ENCODE measurements around the gene DFFB. TPM values are rescaled to one million over a fixed set of nuclear protein-coding genes. Genes with fewer than 3 reads are reported as not detected.
A peak's percentile ranks its signal among the peaks of the same experiment; 100 is the strongest.

DFFB gene
- total RNA-seq, 1 experiment from 2014 or later = 11.9 TPM

- Histone ChIP-seq H3K79me2 (ENCODE audit: low read length) (peaks cover 51% of the 10 kb centered on the region), H3K9ac (ENCODE audit: low read length) (no peak overlapping the region), H3K27me3 (ENCODE audit: low read length) (no peaks in the 10 kb centered on the region), H3K27ac (ENCODE audit: low read length) (no peak overlapping the region), H3K4me3 (ENCODE audit: low read length) (no peak overlapping the region), H3K4me2 (ENCODE audit: low read depth, low read length, poor library complexity, severe bottlenecking) (no peak overlapping the region), H3K4me1 (ENCODE audit: low read length) (peaks cover 11% of the 10 kb centered on the region), H3K9me2 (replicated peaks; ENCODE audit: insufficient read depth, low read length) (no peaks in the 10 kb centered on the region), H3K36me3 (ENCODE audit: insufficient read depth, low read length) (peaks cover 11% of the 10 kb centered on the region; the same call in 1 of the 2 replicates), H2AFZ (ENCODE audit: low read length) (no peak overlapping the region), H3K9me3 (ENCODE audit: low read length) (no peaks in the 10 kb centered on the region), H4K20me1 (ENCODE audit: insufficient read depth, low read depth, low read length) (no peaks in the 10 kb centered on the region)
- no peak for DNase-seq
Measured at GRCh38 chr1:3852711-3853485, 4.4 kb upstream of the DFFB start.

GRCh38 chr1:3857791-3858129 is 484 bp downstream of the DFFB start:
- H2AFZ ChIP-seq (ENCODE audit: low read length) = peak overlapping the region; percentile 88
- peaks cover 20% of the 10 kb centered on the region for H3K4me1 ChIP-seq (ENCODE audit: low read length)
- no peaks in the 10 kb centered on the region for H3K36me3 ChIP-seq (ENCODE audit: insufficient read depth, low read length)
- no peaks in the 10 kb centered on the region for H3K9me2 ChIP-seq (replicated peaks; ENCODE audit: insufficient read depth, low read length)
- H3K79me2 ChIP-seq (ENCODE audit: low read length) = peaks cover 85% of the 10 kb centered on the region
- no peak for DNase-seq
- peak overlapping the region; percentile 76 for H3K9ac ChIP-seq (ENCODE audit: low read length)
- peak overlapping the region; percentile 91 for H3K4me2 ChIP-seq (ENCODE audit: low read depth, low read length, poor library complexity, severe bottlenecking)
- no peaks in the 10 kb centered on the region for H4K20me1 ChIP-seq (ENCODE audit: insufficient read depth, low read depth, low read length)
- no peaks in the 10 kb centered on the region for H3K27me3 ChIP-seq (ENCODE audit: low read length)
- H3K27ac ChIP-seq (ENCODE audit: low read length) = peak overlapping the region; percentile 80
- no peaks in the 10 kb centered on the region for H3K9me3 ChIP-seq (ENCODE audit: low read length)
- peak overlapping the region; percentile 88 for H3K4me3 ChIP-seq (ENCODE audit: low read length)

GRCh38 chr1:3858231-3858981 is 1.1 kb downstream of the DFFB start:
- H4K20me1 ChIP-seq (ENCODE audit: insufficient read depth, low read depth, low read length) = no peaks in the 10 kb centered on the region
- no peaks in the 10 kb centered on the region for H3K9me3 ChIP-seq (ENCODE audit: low read length)
- H3K9ac ChIP-seq (ENCODE audit: low read length) = peak overlapping the region; percentile 76
- H3K27me3 ChIP-seq (ENCODE audit: low read length) = no peaks in the 10 kb centered on the region
- DNase-seq = peak; percentile 50
- peak overlapping the region; percentile 91 for H3K4me2 ChIP-seq (ENCODE audit: low read depth, low read length, poor library complexity, severe bottlenecking)
- peaks cover 82% of the 10 kb centered on the region for H3K79me2 ChIP-seq (ENCODE audit: low read length)
- peak overlapping the region; percentile 88 for H3K4me3 ChIP-seq (ENCODE audit: low read length)
- H3K36me3 ChIP-seq (ENCODE audit: insufficient read depth, low read length) = no peaks in the 10 kb centered on the region
- peaks cover 20% of the 10 kb centered on the region for H3K4me1 ChIP-seq (ENCODE audit: low read length)
- H3K9me2 ChIP-seq (replicated peaks; ENCODE audit: insufficient read depth, low read length) = no peaks in the 10 kb centered on the region
- H2AFZ ChIP-seq (ENCODE audit: low read length) = no peak overlapping the region
- peak overlapping the region; percentile 80; the same call in 1 of the 2 replicates for H3K27ac ChIP-seq (ENCODE audit: low read length)

- no peak for DNase-seq
- Histone ChIP-seq H3K9ac (ENCODE audit: low read length) (no peak overlapping the region), H3K9me3 (ENCODE audit: low read length) (no peaks in the 10 kb centered on the region), H4K20me1 (ENCODE audit: insufficient read depth, low read depth, low read length) (no peaks in the 10 kb centered on the region), H3K9me2 (replicated peaks; ENCODE audit: insufficient read depth, low read length) (no peaks in the 10 kb centered on the region), H3K4me2 (ENCODE audit: low read depth, low read length, poor library complexity, severe bottlenecking) (no peak overlapping the region), H3K27ac (ENCODE audit: low read length) (no peak overlapping the region), H3K4me1 (ENCODE audit: low read length) (peaks cover 5% of the 10 kb centered on the region), H3K36me3 (ENCODE audit: insufficient read depth, low read length) (peaks cover 5% of the 10 kb centered on the region), H3K4me3 (ENCODE audit: low read length) (no peak overlapping the region), H3K79me2 (ENCODE audit: low read length) (peaks cover 51% of the 10 kb centered on the region), H2AFZ (ENCODE audit: low read length) (no peak overlapping the region), H3K27me3 (ENCODE audit: low read length) (no peaks in the 10 kb centered on the region)
Measured at GRCh38 chr1:3863231-3863935, 6.1 kb downstream of the DFFB start.

- Histone ChIP-seq H3K9me2 (replicated peaks; ENCODE audit: insufficient read depth, low read length) (no peaks in the 10 kb centered on the region), H3K4me3 (ENCODE audit: low read length) (no peak overlapping the region), H3K36me3 (ENCODE audit: insufficient read depth, low read length) (peaks cover 5% of the 10 kb centered on the region), H3K4me1 (ENCODE audit: low read length) (no peaks in the 10 kb centered on the region), H3K9me3 (ENCODE audit: low read length) (no peaks in the 10 kb centered on the region), H4K20me1 (ENCODE audit: insufficient read depth, low read depth, low read length) (no peaks in the 10 kb centered on the region), H3K79me2 (ENCODE audit: low read length) (peaks cover 36% of the 10 kb centered on the region), H3K27ac (ENCODE audit: low read length) (no peak overlapping the region), H2AFZ (ENCODE audit: low read length) (no peak overlapping the region), H3K27me3 (ENCODE audit: low read length) (no peaks in the 10 kb centered on the region), H3K9ac (ENCODE audit: low read length) (no peak overlapping the region), H3K4me2 (ENCODE audit: low read depth, low read length, poor library complexity, severe bottlenecking) (no peak overlapping the region)
- no peak for DNase-seq
Measured at GRCh38 chr1:3864884-3865283, 7.6 kb downstream of the DFFB start.

GRCh38 chr1:3865606-3866160 is 8.4 kb downstream of the DFFB start:
- DNase-seq = no peak
- Histone ChIP-seq H3K4me3 (ENCODE audit: low read length) (no peak overlapping the region), H3K4me2 (ENCODE audit: low read depth, low read length, poor library complexity, severe bottlenecking) (no peak overlapping the region), H3K9me2 (replicated peaks; ENCODE audit: insufficient read depth, low read length) (no peaks in the 10 kb centered on the region), H3K4me1 (ENCODE audit: low read length) (no peaks in the 10 kb centered on the region), H2AFZ (ENCODE audit: low read length) (no peak overlapping the region), H3K9ac (ENCODE audit: low read length) (no peak overlapping the region), H3K27me3 (ENCODE audit: low read length) (no peaks in the 10 kb centered on the region), H3K36me3 (ENCODE audit: insufficient read depth, low read length) (peaks cover 5% of the 10 kb centered on the region), H3K9me3 (ENCODE audit: low read length) (no peaks in the 10 kb centered on the region), H3K79me2 (ENCODE audit: low read length) (peaks cover 29% of the 10 kb centered on the region; the same call in 1 of the 2 replicates), H4K20me1 (ENCODE audit: insufficient read depth, low read depth, low read length) (no peaks in the 10 kb centered on the region), H3K27ac (ENCODE audit: low read length) (no peak overlapping the region)

- H3K36me3 ChIP-seq (ENCODE audit: insufficient read depth, low read length) = peaks cover 5% of the 10 kb centered on the region
- H3K27me3 ChIP-seq (ENCODE audit: low read length) = no peaks in the 10 kb centered on the region
- H4K20me1 ChIP-seq (ENCODE audit: insufficient read depth, low read depth, low read length) = no peaks in the 10 kb centered on the region
- no peak overlapping the region for H3K27ac ChIP-seq (ENCODE audit: low read length)
- H3K9me2 ChIP-seq (replicated peaks; ENCODE audit: insufficient read depth, low read length) = no peaks in the 10 kb centered on the region
- H3K9me3 ChIP-seq (ENCODE audit: low read length) = no peaks in the 10 kb centered on the region
- H3K9ac ChIP-seq (ENCODE audit: low read length) = no peak overlapping the region
- no peak overlapping the region for H2AFZ ChIP-seq (ENCODE audit: low read length)
- no peak overlapping the region for H3K4me3 ChIP-seq (ENCODE audit: low read length)
- DNase-seq = no peak
- peaks cover 7% of the 10 kb centered on the region; the same call in 1 of the 2 replicates for H3K79me2 ChIP-seq (ENCODE audit: low read length)
- no peak overlapping the region for H3K4me2 ChIP-seq (ENCODE audit: low read depth, low read length, poor library complexity, severe bottlenecking)
- no peaks in the 10 kb centered on the region for H3K4me1 ChIP-seq (ENCODE audit: low read length)
Measured at GRCh38 chr1:3868464-3869006, 11.3 kb downstream of the DFFB start.
